ENCODE measurements around the gene FOXC1. TPM values are rescaled to one million over a fixed set of nuclear protein-coding genes. Genes with fewer than 3 reads are reported as not detected.

Gene FOXC1
- polyA plus RNA-seq: 0.48 TPM
- long read RNA-seq, donor 1, partial matches to known transcripts: 0 of 1 reads
- long read RNA-seq, donor 1, other reads (novel, unspliced or antisense): 0 of 1 reads
- long read RNA-seq, donor 2, partial matches to known transcripts: 0 of 1 reads
- long read RNA-seq, donor 2, other reads (novel, unspliced or antisense): 0 of 1 reads
- long read RNA-seq, donor 3, partial matches to known transcripts: 22 of 88 reads
- long read RNA-seq, donor 3, other reads (novel, unspliced or antisense): 65 of 88 reads
- long read RNA-seq, donor 4: 0 reads
- long read RNA-seq, donor 5, partial matches to known transcripts: 0 of 1 reads
- long read RNA-seq, donor 5, other reads (novel, unspliced or antisense): 0 of 1 reads
- long read RNA-seq, donor 6, partial matches to known transcripts: 0 of 2 reads
- long read RNA-seq, donor 6, other reads (novel, unspliced or antisense): 0 of 2 reads
- long read RNA-seq, donor 7, partial matches to known transcripts: 0 of 1 reads
- long read RNA-seq, donor 7, other reads (novel, unspliced or antisense): 0 of 1 reads
- long read RNA-seq, donor 8, partial matches to known transcripts: 0 of 1 reads
- long read RNA-seq, donor 8, other reads (novel, unspliced or antisense): 0 of 1 reads
- long read RNA-seq, donor 9, partial matches to known transcripts: 0 of 2 reads
- long read RNA-seq, donor 9, other reads (novel, unspliced or antisense): 0 of 2 reads
- long read RNA-seq, donor 10: 0 reads
- long read RNA-seq, donor 11, partial matches to known transcripts: 0 of 2 reads
- long read RNA-seq, donor 11, other reads (novel, unspliced or antisense): 0 of 2 reads

GRCh38 chr6:1609648-1610496 lies at the start of gene FOXC1:
FOXC1 (plus strand) TSS chr6:1609915; CDS start chr6:1610446, 531 bp downstream.
- peak; percentile 40 to 61 for DNase-seq
- Histone ChIP-seq H3K36me3 (ENCODE audit: control insufficient read depth, insufficient read depth, low read length) (no peaks in the 10 kb centered on the region), H3K4me1 (ENCODE audit: control insufficient read depth, insufficient read depth, low read length) (peaks cover 25% of the 10 kb centered on the region), H3K27ac (ENCODE audit: low read length) (no peak within 1 kb of the TSS), H3K9me3 (ENCODE audit: control insufficient read depth, low read depth, low read length) (peaks cover 16% of the 10 kb centered on the region), H3K4me3 (ENCODE audit: low read length) (peak within 1 kb of the TSS; percentile 10), H3K27me3 (ENCODE audit: control insufficient read depth, insufficient read depth, low read length) (peaks cover 86% of the 10 kb centered on the region)
- 0% methylated on average over 1 of the region's 115 CpGs for WGBS (ENCODE audit: insufficient coverage, low lambda C conversion rate)

- WGBS (ENCODE audit: insufficient coverage, low lambda C conversion rate): no CpG with 5 or more reads among the region's 4 CpGs
- Histone ChIP-seq H3K9me3 (ENCODE audit: control insufficient read depth, low read depth, low read length) (no peaks in the 10 kb centered on the region), H3K4me3 (ENCODE audit: low read length) (no peak overlapping the region), H3K27me3 (ENCODE audit: control insufficient read depth, insufficient read depth, low read length) (peaks cover 10% of the 10 kb centered on the region), H3K36me3 (ENCODE audit: control insufficient read depth, insufficient read depth, low read length) (no peaks in the 10 kb centered on the region), H3K4me1 (ENCODE audit: control insufficient read depth, insufficient read depth, low read length) (no peaks in the 10 kb centered on the region), H3K27ac (ENCODE audit: low read length) (no peak overlapping the region)
- no peak for DNase-seq
Observed at GRCh38 chr6:1560281-1561058, 49.2 kb upstream of the FOXC1 start.

DNA sequence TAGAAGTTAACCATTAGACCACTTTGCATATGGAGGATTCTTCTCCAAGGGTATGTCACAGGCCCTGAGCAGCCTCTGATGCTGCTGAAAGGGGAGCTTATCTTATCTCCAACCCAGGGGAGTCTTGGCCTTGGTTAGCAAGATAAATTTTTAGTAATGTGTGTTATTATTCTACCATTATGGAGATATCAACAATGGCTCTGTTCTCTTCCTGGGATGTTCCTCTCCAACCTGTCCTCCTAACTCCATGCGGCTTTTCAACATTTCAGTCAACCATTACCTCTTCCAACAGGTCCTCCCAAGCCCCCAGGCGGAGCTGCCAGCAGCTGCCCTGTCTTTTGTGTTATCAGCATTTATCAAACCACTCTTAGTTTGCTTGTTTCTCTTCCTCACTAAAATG lies 48.4 kb upstream of the FOXC1 start:
- Histone ChIP-seq H3K36me3 (ENCODE audit: control insufficient read depth, insufficient read depth, low read length) (no peaks in the 10 kb centered on the region), H3K4me1 (ENCODE audit: control insufficient read depth, insufficient read depth, low read length) (no peaks in the 10 kb centered on the region), H3K27ac (ENCODE audit: low read length) (no peak overlapping the region), H3K4me3 (ENCODE audit: low read length) (no peak overlapping the region), H3K9me3 (ENCODE audit: control insufficient read depth, low read depth, low read length) (no peaks in the 10 kb centered on the region), H3K27me3 (ENCODE audit: control insufficient read depth, insufficient read depth, low read length) (peaks cover 10% of the 10 kb centered on the region)
- DNase-seq: no peak
- WGBS (ENCODE audit: insufficient coverage, low lambda C conversion rate): no CpG with 5 or more reads among the region's 2 CpGs

DNA sequence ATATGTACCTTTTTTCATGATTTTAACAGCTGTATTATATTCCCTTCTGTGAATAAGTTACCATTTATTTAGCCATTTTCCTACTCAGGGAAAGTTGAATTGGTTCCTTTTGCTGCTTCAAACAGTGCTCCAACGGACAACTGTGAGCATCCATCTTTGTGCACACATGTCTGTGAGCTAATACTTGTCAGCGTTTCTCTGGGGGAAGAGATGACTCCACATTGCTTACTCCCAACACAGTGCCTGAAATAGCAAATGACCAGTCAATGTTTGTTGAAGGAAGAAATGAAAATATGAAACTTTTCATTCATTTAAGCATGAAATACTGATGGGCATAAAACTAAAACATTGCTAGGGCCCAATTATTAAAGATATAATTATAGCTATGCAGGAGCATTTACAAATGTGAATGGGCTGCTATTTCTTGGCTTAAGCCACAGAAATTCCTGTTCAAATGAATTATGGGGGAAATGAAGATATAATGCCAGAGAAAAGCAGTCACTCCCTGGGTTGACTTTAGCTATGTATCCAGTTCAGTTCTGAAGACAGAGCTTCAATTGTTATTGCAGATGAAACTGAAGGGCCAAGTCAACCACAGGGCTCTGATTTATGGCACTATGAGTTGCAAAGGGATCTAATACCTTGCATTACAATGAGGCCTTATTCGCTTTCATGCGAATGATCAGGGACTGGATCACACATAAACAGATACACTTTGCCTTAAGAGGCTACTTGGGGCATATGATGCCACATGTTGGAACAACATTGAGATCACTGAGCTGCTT lies 47.4 kb upstream of the FOXC1 start:
- 100% methylated on average over 1 of the region's 4 CpGs for WGBS (ENCODE audit: insufficient coverage, low lambda C conversion rate)
- DNase-seq: no peak
- H3K9me3 ChIP-seq (ENCODE audit: control insufficient read depth, low read depth, low read length): no peaks in the 10 kb centered on the region
- H3K36me3 ChIP-seq (ENCODE audit: control insufficient read depth, insufficient read depth, low read length): no peaks in the 10 kb centered on the region
- H3K4me1 ChIP-seq (ENCODE audit: control insufficient read depth, insufficient read depth, low read length): no peaks in the 10 kb centered on the region
- H3K4me3 ChIP-seq (ENCODE audit: low read length): no peak overlapping the region
- H3K27ac ChIP-seq (ENCODE audit: low read length): no peak overlapping the region
- peaks cover 10% of the 10 kb centered on the region for H3K27me3 ChIP-seq (ENCODE audit: control insufficient read depth, insufficient read depth, low read length)

- H3K4me1 ChIP-seq (ENCODE audit: control insufficient read depth, insufficient read depth, low read length): no peaks in the 10 kb centered on the region
- H3K36me3 ChIP-seq (ENCODE audit: control insufficient read depth, insufficient read depth, low read length): no peaks in the 10 kb centered on the region
- peaks cover 2% of the 10 kb centered on the region for H3K9me3 ChIP-seq (ENCODE audit: control insufficient read depth, low read depth, low read length)
- H3K27me3 ChIP-seq (ENCODE audit: control insufficient read depth, insufficient read depth, low read length): no peaks in the 10 kb centered on the region
- no peak for DNase-seq
- no peak overlapping the region for H3K27ac ChIP-seq (ENCODE audit: low read length)
- 87% methylated on average over 3 of the region's 3 CpGs for WGBS (ENCODE audit: insufficient coverage, low lambda C conversion rate)
- no peak overlapping the region for H3K4me3 ChIP-seq (ENCODE audit: low read length)
Observed at GRCh38 chr6:1569377-1569776, 40.3 kb upstream of the FOXC1 start.

DNA sequence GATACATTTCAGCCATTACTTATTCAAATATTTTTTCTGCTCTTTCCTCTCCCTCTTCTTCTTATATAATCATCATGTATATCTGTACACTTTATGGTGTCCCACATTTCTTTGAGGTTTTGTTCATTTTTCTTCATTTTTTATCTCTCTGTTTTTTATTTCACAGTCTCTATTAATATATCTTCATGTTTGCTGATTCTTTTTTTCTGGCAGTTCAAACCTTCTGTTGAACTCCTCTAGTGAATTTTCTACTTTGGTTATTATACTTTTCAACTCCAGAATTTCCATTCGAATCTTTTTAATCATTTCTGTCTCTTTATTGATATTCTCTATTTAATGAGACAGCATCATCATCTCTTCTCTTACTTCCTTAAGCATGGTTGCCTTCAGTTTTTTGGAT lies 38.9 kb upstream of the FOXC1 start:
- Histone ChIP-seq H3K4me3 (ENCODE audit: low read length) (no peak overlapping the region), H3K4me1 (ENCODE audit: control insufficient read depth, insufficient read depth, low read length) (no peaks in the 10 kb centered on the region), H3K27me3 (ENCODE audit: control insufficient read depth, insufficient read depth, low read length) (no peaks in the 10 kb centered on the region), H3K27ac (ENCODE audit: low read length) (no peak overlapping the region), H3K9me3 (ENCODE audit: control insufficient read depth, low read depth, low read length) (peaks cover 2% of the 10 kb centered on the region), H3K36me3 (ENCODE audit: control insufficient read depth, insufficient read depth, low read length) (no peaks in the 10 kb centered on the region)
- no peak for DNase-seq
- WGBS (ENCODE audit: insufficient coverage, low lambda C conversion rate): 89% methylated on average over 1 of the region's 1 CpG

GRCh38 chr6:1572892-1573291 lies 36.8 kb upstream of the FOXC1 start:
- no CpG with 5 or more reads among the region's 1 CpG for WGBS (ENCODE audit: insufficient coverage, low lambda C conversion rate)
- Histone ChIP-seq H3K9me3 (ENCODE audit: control insufficient read depth, low read depth, low read length) (peaks cover 2% of the 10 kb centered on the region), H3K27me3 (ENCODE audit: control insufficient read depth, insufficient read depth, low read length) (no peaks in the 10 kb centered on the region), H3K4me3 (ENCODE audit: low read length) (no peak overlapping the region), H3K27ac (ENCODE audit: low read length) (no peak overlapping the region), H3K36me3 (ENCODE audit: control insufficient read depth, insufficient read depth, low read length) (no peaks in the 10 kb centered on the region), H3K4me1 (ENCODE audit: control insufficient read depth, insufficient read depth, low read length) (no peaks in the 10 kb centered on the region)
- no peak for DNase-seq

DNA sequence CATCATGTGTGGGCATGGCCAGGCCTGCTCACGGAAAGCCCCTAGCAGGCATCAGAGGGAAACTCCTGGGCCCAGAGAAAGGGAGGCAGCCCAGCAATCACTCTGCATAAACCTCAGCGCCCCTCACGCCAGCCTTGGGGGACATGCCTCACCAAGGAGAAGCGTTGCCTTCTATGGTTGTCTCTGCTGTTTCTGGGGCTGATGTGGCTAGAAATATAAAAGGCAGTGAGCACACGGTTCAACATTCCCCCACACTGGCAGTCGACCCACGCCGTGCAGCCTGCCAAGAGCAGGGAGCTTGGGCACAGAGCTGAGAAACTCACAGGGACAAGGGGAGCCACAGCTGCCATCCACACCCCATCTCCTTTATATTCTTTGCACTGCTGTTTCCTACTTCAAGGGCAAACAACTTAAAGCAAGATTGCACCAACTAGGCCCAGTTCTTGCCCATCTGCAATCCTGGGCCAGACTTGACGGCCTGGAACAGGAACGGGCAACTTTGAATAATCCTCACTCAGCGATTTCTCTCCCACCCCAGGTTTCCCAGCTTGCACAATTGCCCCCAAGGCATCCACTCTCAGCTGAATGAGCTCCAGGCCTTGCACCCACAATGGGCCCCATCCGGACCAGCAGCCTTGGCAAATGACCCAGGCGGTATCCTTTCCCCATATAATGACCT lies 35.5 kb upstream of the FOXC1 start:
- H3K27ac ChIP-seq (ENCODE audit: low read length): no peak overlapping the region
- H3K4me1 ChIP-seq (ENCODE audit: control insufficient read depth, insufficient read depth, low read length): no peaks in the 10 kb centered on the region
- H3K9me3 ChIP-seq (ENCODE audit: control insufficient read depth, low read depth, low read length): peaks cover 2% of the 10 kb centered on the region
- no peaks in the 10 kb centered on the region for H3K27me3 ChIP-seq (ENCODE audit: control insufficient read depth, insufficient read depth, low read length)
- DNase-seq: no peak
- H3K4me3 ChIP-seq (ENCODE audit: low read length): no peak overlapping the region
- WGBS (ENCODE audit: insufficient coverage, low lambda C conversion rate): 80% methylated on average over 1 of the region's 13 CpGs
- no peaks in the 10 kb centered on the region for H3K36me3 ChIP-seq (ENCODE audit: control insufficient read depth, insufficient read depth, low read length)

GRCh38 chr6:1574890-1575209 lies 34.9 kb upstream of the FOXC1 start:
- Histone ChIP-seq H3K27me3 (ENCODE audit: control insufficient read depth, insufficient read depth, low read length) (no peaks in the 10 kb centered on the region), H3K27ac (ENCODE audit: low read length) (no peak overlapping the region), H3K4me3 (ENCODE audit: low read length) (no peak overlapping the region), H3K36me3 (ENCODE audit: control insufficient read depth, insufficient read depth, low read length) (no peaks in the 10 kb centered on the region), H3K4me1 (ENCODE audit: control insufficient read depth, insufficient read depth, low read length) (no peaks in the 10 kb centered on the region), H3K9me3 (ENCODE audit: control insufficient read depth, low read depth, low read length) (peaks cover 2% of the 10 kb centered on the region)
- 80% methylated on average over 2 of the region's 6 CpGs for WGBS (ENCODE audit: insufficient coverage, low lambda C conversion rate)
- DNase-seq: no peak

All from large intestine (tissue), 12 donors.